T-helper 2 cell (primary cell): ENCODE results near the gene XIRP2.

Experiments
- DNase-seq, 5 experiments: peaks; one replicate each; pipeline versions ENCODE4 v3.0.0 to v3.0.0-alpha.2; 2012 to 2022

The XIRP2 gene

DNA sequence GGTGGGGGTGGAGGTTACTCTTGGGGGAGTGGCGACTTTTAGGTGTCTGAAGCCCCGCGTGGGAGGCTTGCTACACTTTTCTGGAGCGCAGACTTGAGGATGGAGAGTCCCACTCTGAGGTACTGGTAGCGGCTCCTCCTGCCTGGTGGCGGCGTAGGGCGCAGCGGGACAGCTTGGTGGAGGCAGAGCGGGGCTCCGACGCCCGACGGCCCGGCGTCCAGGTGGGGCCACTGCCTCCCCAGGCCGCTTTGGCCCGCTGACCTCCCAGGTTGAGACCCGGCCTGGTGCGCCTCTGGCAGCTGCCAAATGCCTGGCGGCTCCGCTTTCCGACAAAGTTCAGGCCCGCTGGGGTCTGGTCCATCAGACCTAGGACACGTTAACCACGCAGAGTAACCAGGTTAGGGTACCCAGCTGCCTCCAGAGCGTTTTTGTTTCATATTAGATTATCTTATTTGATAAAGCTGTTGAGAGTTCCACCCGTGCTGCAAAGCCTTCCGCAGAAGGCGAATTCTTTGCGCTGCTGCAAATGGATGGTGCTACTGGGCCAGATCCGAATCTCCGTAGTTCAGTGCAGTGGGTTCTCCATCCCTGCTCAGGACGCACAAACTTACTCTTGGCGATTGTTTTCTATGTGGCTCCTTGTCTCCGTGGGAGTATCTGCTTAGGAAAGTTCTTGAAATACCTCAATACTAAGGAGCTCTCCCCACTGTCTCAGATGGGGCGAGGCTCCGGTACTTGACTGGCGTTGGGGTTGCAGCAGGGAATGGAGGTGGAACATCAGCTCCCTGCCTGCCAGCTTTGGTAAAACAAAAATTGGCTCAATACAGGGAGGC lies 405.9 kb downstream of the XIRP2 start:
- peak in 1 of 5 experiments; percentile 5 for DNase-seq

DNA sequence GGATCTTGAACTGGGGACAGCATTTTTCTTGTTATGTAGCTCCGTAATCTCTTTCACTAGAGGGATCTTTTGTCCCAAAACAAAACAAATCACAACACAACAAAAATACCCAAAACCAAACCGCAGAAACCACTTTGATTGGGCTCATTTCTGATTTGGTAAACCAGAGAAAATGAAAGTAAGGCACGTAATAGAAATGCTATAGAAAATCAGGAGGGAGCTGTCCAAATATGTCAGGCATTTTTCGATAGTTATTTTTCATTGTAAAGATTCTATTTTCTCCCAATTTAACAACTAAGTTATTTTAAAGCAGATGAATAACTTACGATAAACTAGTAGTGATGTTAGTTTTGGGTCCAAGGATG lies 406.5 kb downstream of the XIRP2 start:
- peak in 1 of 5 experiments; percentile 37 for DNase-seq

- DNase-seq = no peak
Measured at GRCh38 chr2:167297292-167297691, 409.0 kb downstream of the XIRP2 start.

- no peak for DNase-seq
Measured at GRCh38 chr2:167298017-167298416, 409.7 kb downstream of the XIRP2 start.
